Fibroblast of the aortic adventitia (primary cell): ENCODE measurements around the gene NPY4R. TPM values are rescaled to one million over a fixed set of nuclear protein-coding genes. Genes with fewer than 3 reads are reported as not detected.
"Not testable (repeated sequence)": the region's sequence is repeated elsewhere in the genome, so short reads cannot be mapped to it uniquely, and the experiment has no call there.

Experiments
- DNase-seq: peaks from one replicate; pipeline ENCODE4 v3.0.0-alpha.2; 2010; ENCODE audit warnings: low read depth
- H3K4me3 ChIP-seq: 2 replicates; pipeline ENCODE4 v1.5.1; 2011; ENCODE audit warnings: low read depth, mild to moderate bottlenecking, control low read depth, low read length, moderate library complexity
- CTCF ChIP-seq: IDR thresholded peaks from 2 replicates; pipeline ENCODE4 v1.5.1; 2011; ENCODE audit warnings: mild to moderate bottlenecking, low read length, control low read depth, inconsistent platforms; ENCODE audit not compliant: insufficient read depth
- total RNA-seq: library from RNA; depleted of rRNA; stranded (reverse); fragments of >200 nt; gene quantifications from 2 replicates; pipeline ENCODE4 v1.2.3, GENCODE V29; 2012; ENCODE audit warnings: low replicate concordance

NPY4R gene
- total RNA-seq = not detected in 2 replicates

GRCh38 chr10:46465765-46466164 is at the start of gene NPY4R:
Gene NPY4R (minus strand): TSS chr10:46465958. CDS start chr10:46462635, 3,323 bp downstream.
- not testable (repeated sequence) for DNase-seq, H3K4me3 ChIP-seq

GRCh38 chr10:46515366-46515765 is 49.6 kb upstream of the NPY4R start:
- no peak for TF ChIP-seq CTCF
- H3K4me3 ChIP-seq = no peak overlapping the region
- DNase-seq = no peak

- no peak for TF ChIP-seq CTCF
- no peak overlapping the region for H3K4me3 ChIP-seq
- DNase-seq = no peak
These were observed 49.1 kb upstream of the NPY4R start for GRCh38 chr10:46514899-46515298.

- H3K4me3 ChIP-seq = no peak overlapping the region
- DNase-seq = no peak
- TF ChIP-seq CTCF = no peak
These were observed 48.7 kb upstream of the NPY4R start for GRCh38 chr10:46514431-46514861.

GRCh38 chr10:46513333-46513732 is 47.6 kb upstream of the NPY4R start:
- H3K4me3 ChIP-seq, DNase-seq: not testable (repeated sequence)

GRCh38 chr10:46512725-46513124 is 47.0 kb upstream of the NPY4R start:
- DNase-seq = not testable (repeated sequence)

GRCh38 chr10:46512002-46512401 is 46.2 kb upstream of the NPY4R start:
- H3K4me3 ChIP-seq, DNase-seq: not testable (repeated sequence)

More at GRCh38 chr10:46512725-46513124, 47.0 kb upstream of the NPY4R start:
- not testable (repeated sequence) for H3K4me3 ChIP-seq

GRCh38 chr10:46499990-46500389 is 34.2 kb upstream of the NPY4R start:
- DNase-seq, H3K4me3 ChIP-seq: not testable (repeated sequence)

- not testable (repeated sequence) for DNase-seq, H3K4me3 ChIP-seq
These were observed 33.4 kb upstream of the NPY4R start for GRCh38 chr10:46498985-46499703.

- not testable (repeated sequence) for H3K4me3 ChIP-seq, DNase-seq
These were observed 32.1 kb upstream of the NPY4R start for GRCh38 chr10:46497878-46498277.

GRCh38 chr10:46497401-46497800 is 31.6 kb upstream of the NPY4R start:
- H3K4me3 ChIP-seq, DNase-seq: not testable (repeated sequence)

GRCh38 chr10:46491364-46492114 is 25.8 kb upstream of the NPY4R start:
- DNase-seq, H3K4me3 ChIP-seq: not testable (repeated sequence)

GRCh38 chr10:46490285-46490684 is 24.5 kb upstream of the NPY4R start:
- not testable (repeated sequence) for H3K4me3 ChIP-seq, DNase-seq

GRCh38 chr10:46486459-46486858 is 20.7 kb upstream of the NPY4R start:
- not testable (repeated sequence) for DNase-seq, H3K4me3 ChIP-seq

- not testable (repeated sequence) for H3K4me3 ChIP-seq, DNase-seq
These were observed 9.1 kb upstream of the NPY4R start for GRCh38 chr10:46474746-46475320.
